Measurements from ENCODE around the gene CIB2. TPM values are rescaled to one million over a fixed set of nuclear protein-coding genes. Genes with fewer than 3 reads are reported as not detected.

Gene CIB2
- total RNA-seq, 1 experiment from 2014 or later, result 1.1 TPM

DNA sequence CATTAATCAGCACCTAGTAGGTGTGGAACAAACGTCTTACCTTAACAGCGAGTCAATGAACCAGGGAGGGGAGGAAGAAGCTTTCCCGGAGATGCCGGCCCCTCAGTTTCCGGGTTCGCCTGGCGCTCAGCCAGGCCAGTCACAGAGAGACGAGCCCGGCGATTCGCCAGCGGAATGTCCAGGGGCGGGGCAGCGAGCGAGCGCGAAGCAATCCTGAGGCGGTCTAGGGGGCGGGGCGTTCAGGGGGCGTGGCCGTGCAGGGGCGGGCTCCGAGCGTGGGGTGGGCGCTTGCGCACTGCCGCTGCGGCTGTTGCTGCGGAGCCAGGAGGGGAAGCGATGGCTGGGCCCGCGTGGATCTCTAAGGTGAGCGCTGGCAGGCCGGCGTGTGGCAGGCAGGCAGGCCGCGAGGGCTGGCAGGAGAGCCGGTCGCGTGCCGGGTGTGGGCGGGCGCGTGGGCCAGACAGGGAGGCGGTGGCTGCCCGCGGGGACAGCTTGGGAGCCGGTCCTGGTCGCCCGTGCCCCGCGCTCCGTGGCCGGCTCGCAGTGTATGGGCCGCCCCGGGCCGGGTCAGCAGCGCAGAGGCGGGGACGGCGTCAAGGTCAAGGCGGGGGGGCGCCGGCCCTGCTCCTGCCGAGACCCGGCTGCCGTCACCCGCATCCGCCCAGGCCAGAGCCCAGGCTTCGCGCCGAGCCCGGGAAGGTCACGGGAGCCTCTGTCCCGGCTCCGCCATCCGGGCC is 18.0 kb upstream of the CIB2 start, which contains the start of gene IDH3A:
IDH3A (plus strand) TSS at position 295 of the 737 bp plus-strand sequence; CDS start at position 337, 42 bp downstream.
- peak; percentile 88 for DNase-seq (ENCODE audit: low spot score)

DNA sequence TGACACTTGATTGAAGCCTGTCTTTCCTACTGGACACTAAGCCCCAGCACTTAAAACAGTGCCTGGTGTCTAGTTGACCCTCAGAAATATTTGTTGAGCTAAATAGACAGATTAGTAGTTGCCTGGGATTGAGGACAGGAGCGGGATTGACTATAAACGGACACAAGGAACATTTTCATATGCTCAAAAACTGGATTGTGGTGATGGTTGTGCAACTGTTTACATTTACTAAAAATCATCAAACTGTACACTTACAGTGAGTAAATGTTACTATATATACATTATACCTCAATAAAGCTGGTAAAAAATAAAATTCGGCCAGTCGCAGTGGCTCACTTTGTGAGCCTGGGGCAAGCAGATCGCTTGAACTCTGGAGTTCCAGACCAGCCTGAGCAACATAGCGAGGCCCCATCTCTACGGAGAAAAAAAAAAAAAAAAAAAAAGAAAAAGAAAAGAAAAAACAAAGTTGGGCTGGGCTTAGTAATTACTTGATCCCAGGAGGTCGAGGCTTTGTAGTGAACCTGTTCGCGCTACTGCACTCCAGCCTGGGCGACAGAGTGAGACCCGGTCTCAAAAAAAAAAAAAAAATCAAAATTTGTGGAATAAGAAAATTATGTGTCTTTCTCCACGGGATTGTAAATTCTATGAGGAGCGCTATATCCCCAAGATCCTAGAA is 17.3 kb upstream of the CIB2 start:
- DNase-seq (ENCODE audit: low spot score), result no peak

DNA sequence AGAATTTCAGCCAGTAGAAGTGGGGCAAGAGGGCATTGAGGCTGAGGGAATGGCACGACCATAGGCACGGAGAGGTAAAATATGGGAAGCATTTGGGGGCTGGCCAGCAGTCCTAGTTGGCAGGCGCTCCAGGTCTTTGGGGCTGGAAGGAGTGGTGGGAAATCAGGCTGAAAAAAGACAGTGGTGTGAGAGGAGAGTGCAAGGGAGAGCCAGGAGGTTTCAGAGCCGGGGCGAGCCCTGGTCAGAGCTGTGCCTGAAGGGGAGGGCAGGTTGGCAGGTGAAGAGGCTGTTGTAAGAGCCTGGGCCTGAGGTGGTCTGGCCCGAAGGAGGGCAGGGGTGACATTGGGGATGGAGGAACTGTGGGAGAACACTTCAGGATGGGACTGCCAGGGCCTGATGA is 16.3 kb upstream of the CIB2 start:
- DNase-seq (ENCODE audit: low spot score), result no peak

- DNase-seq (ENCODE audit: low spot score), result no peak
Measured at GRCh38 chr15:78146425-78147154, 15.3 kb upstream of the CIB2 start.

DNA sequence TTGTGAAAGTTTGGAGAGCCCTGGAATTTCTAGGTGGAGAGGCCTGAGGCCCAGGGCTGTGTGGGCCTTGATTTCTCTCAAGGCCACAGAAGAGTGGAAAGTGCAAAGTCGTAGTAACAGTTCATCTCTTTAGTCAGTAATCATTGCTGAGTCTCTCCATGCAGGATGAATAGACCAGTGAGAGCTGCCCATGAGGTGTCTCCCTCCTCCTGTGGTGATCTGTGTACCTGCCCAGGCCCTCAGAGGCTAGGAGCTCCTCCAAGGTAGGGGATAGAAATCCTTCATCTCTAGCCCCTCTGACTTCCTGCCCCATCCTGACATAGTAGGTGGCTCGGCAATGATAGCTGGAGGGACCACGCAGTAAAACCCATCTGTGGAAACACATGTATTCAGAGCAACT is 11.1 kb upstream of the CIB2 start:
- DNase-seq (ENCODE audit: low spot score), result no peak

GRCh38 chr15:78140292-78140691 is 9.0 kb upstream of the CIB2 start:
- no peak for DNase-seq (ENCODE audit: low spot score)

DNA sequence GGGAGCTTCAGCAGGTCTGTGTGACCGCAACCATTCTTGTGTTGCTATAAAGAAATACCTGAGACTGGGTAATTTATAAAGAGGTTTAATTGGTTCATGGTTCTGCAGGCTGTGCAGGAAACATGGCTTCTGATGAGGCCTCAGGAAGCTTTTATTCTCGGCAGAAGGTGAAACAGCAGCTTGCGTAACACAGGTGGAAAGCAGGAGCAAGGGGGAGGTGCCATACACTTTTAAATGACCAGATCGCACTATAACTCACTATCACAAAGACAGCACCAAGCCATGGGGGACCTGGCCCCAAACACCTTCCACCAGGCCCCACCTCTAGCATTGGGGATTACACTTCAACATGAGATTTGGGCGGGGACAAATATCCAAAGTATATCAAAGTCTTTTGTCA is 8.3 kb upstream of the CIB2 start:
- no peak for DNase-seq (ENCODE audit: low spot score)

DNA sequence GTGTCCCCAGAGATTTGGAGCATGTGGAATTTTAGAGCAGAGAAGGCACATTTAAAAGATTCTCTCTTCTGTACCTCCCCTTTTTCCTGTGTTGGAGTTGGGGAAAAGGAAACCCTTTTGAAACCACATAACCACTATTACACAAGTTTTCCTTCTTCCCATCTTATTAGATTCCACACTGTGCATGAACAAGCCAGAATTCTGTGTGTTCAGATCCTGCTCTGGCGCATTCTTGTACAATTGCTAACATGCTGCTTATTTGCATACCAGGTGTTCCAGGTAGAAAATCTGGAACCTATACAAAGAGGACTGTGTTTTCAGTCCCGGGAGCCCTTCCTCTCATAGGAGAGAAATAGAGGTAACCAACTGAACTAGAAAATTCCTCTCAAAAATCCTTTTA is 2.6 kb upstream of the CIB2 start:
- no peak for DNase-seq (ENCODE audit: low spot score)

- no peak for DNase-seq (ENCODE audit: low spot score)
Measured at GRCh38 chr15:78130466-78131294, 565 bp downstream of the CIB2 start.

- no peak for DNase-seq (ENCODE audit: low spot score)
Measured at GRCh38 chr15:78129751-78130287, 1.4 kb downstream of the CIB2 start.

DNA sequence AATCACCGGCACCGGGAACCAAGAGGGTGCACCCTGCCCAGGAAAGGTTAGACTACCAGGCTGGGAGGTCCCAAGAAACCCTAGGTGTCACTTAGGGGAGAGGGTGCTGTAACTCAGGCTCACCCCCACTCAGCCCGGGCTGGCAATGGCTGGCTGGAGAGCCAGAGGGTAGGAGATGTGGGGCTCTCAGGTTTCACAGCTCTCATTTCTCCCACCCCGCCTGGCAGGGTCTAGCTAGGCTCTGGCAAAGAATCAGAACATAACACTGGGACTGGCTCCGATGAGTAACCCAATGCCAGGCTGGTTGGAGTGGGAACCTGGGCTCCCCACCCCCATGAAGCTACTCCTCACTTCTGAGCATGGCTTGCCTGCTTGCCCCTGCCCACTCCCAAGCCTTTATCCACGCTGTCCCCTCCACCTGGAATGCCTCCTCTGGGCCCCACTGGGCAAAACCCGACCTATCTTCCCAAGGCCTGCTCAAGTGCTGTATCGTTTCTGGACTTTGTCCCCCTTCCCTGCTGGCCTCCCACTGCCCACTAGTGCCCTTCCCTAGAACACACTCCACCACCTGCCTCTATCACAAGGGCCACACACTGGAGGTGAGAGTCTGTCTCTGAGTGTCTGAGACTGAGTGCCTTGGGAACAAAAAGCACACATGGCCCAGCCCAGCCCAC is 2.0 kb downstream of the CIB2 start:
- peak; percentile 47 for DNase-seq (ENCODE audit: low spot score)

GRCh38 chr15:78127882-78128281 is 3.4 kb downstream of the CIB2 start:
- DNase-seq (ENCODE audit: low spot score), result peak; percentile 37

DNA sequence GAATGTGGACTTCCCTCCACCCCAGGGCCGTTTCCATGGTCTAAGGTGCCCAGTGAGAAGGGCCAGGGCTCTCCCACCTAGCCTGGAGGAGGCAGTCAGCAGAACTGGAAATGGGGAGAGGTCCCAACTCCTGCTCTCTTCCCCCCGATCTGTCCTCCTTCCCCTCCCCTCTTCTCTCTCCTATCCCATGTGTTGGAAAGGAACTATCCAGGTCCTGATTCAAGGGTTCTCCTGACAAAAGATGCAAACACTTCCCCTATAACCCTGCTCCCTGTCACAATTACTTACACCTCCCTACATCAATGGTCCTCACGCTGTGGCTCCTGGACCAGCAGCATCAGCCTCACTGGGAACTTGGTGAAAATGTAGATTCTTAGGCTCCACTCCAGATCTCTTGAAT is 6.0 kb downstream of the CIB2 start:
- no peak for DNase-seq (ENCODE audit: low spot score)

GRCh38 chr15:78120523-78120922 is 10.7 kb downstream of the CIB2 start:
- DNase-seq (ENCODE audit: low spot score), result no peak

DNA sequence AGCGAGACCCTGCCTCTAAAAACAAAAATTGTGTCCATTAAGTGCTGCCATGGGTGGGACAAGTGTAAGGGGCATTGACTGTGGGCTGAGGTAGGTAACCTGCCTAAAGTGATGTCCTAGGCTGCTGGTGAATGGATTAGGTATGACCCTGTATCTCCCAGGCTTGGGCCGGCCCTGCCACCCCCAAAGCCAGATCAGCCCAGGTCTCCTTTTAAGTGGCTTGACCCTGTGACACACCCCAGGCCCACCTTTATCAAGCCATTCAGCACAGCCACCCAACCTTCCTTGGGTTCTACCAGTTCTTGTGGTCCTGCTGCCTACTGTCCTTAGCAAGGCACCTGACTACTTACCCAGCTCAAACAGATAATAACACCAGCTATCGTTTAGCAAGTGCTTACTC is 18.7 kb downstream of the CIB2 start:
- no peak for DNase-seq (ENCODE audit: low spot score)

DNA sequence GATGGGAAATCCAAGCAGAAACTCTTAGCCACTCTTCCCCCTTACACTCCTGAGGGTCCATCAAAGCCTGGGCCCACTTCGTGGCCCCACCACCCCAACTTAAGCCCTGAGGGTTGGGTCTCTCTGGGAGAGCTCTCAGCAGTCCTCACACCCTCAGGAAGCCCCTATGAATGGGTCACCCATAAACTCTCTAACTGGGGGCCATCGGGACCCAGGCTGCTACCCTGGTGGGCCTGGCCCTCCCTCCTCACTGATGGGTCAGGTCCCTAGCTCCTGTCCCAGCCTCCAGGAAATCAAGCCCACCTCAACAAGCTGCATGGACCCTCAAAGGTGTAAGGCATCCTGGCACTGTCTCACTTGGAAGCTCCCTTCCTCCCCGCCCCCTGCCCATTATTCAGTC is 19.5 kb downstream of the CIB2 start:
- no peak for DNase-seq (ENCODE audit: low spot score)

- DNase-seq (ENCODE audit: low spot score), result no peak
Measured at GRCh38 chr15:78110916-78111475, 20.2 kb downstream of the CIB2 start.

DNA sequence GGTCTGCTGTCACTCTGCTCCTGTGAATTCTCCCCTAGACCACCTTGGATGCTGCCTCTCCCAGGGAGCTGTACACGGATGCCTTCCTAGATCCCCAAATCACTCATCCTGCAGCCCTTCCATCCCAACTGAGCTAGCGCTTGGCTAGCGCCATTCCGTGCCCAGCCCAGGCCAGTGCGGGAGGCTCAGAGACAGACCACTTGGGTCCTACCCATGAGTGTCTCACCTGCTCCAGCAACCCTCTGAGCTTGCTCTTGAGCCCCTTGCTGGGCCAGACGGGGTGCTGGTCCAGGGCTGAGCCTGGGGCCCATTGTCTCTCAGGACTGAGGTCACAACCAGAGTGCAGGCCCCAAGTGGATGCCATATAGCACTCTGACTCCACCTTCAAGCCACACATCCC is 21.1 kb downstream of the CIB2 start:
- DNase-seq (ENCODE audit: low spot score), result no peak

- DNase-seq (ENCODE audit: low spot score), result no peak
Measured at GRCh38 chr15:78109156-78109555, 22.1 kb downstream of the CIB2 start.

DNA sequence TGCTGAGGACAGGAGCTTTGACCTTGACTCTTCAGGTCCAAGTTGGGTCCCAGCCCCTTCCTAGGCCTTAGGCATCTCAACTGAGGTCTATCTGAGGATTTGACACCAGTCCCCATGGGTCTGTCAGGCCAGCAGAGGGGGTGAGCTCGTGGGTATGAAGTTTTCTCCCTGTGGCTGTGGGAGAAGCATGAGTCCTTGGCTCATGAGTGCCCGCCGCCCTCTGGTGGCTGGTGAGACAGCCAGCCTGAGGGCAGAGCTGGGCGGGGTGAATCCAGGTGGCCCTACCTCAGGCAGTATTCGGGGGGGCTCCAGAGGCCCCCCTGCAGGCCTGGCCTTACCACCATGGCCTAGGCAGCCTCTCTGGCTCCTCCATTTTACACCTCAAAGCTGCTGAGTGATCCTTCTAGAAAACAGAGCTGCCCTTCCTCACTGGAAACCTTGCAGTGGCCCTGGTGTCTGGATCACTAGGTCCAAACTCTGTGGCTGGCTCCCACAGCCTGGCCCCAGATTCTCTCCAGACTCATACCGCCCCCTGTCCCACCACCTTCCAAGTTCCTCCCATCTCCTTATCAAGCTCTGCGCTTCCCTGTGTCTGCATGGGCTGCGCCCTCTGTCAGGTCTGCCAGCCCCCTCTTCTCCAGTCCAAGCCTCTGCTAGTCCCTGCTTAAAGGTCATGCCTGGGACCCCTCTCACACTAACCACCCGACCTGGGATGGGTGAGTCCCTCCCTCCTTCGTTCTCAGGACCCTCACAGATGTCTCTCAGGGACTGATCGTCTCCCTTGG is 22.8 kb downstream of the CIB2 start:
- DNase-seq (ENCODE audit: low spot score), result peak; percentile 86
